Peyer's patch (tissue), 4 donors: ENCODE data around the gene PIGU. TPM values are rescaled to one million over a fixed set of nuclear protein-coding genes. Genes with fewer than 3 reads are reported as not detected.

Source experiments
- DNase-seq, 3 donors: peaks; one replicate each; pipeline ENCODE4 v3.0.0-alpha.2; 2017 to 2019
- H3K27ac ChIP-seq, 4 donors: fragments of 200-600 bp; sonication (generic); one replicate each; pipeline ENCODE4 v1.5.1; 2016 to 2019
- H3K27me3 ChIP-seq, 2 donors: fragments of 200-600 bp; sonication (generic); one replicate each; pipeline ENCODE4 v1.5.1; 2019
- H3K36me3 ChIP-seq, 3 donors: fragments of 200-600 bp; sonication (generic); one replicate each; pipeline ENCODE4 v1.5.1; 2016 to 2019
- H3K4me1 ChIP-seq, 4 donors: fragments of 200-600 bp; sonication (generic); one replicate each; pipeline ENCODE4 v1.5.1; 2016 to 2019
- H3K4me3 ChIP-seq, 4 donors: fragments of 200-600 bp; sonication (generic); 1 replicate in 3 of 4; 2 replicates in 1 of 4; pipeline ENCODE4 v1.5.1; 2016 to 2019; ENCODE audit warnings: mild to moderate bottlenecking in 1 of 4
- H3K9me3 ChIP-seq, 4 donors: fragments of 200-600 bp; sonication (generic); one replicate each; pipeline ENCODE4 v1.5.1; 2016 to 2019; ENCODE audit warnings: mild to moderate bottlenecking in 1 of 4
- CTCF ChIP-seq, 6 experiments: fragments of 450-650 bp in 4 of 6; fragments of 200-600 bp in 2 of 6; sonication (generic) in 1 of 6; IDR thresholded peaks; one replicate each; pipeline ENCODE4 v1.5.1; 2017 to 2019; ENCODE audit warnings: antibody characterized with exemption in 6 of 6, mild to moderate bottlenecking in 3 of 6, moderate library complexity in 1 of 6
- POLR2A ChIP-seq, 2 donors: fragments of 450-650 bp; IDR thresholded peaks; one replicate each; pipeline ENCODE4 v1.5.1; 2017; ENCODE audit warnings: antibody characterized with exemption in 2 of 2, mild to moderate bottlenecking in 2 of 2, moderate library complexity in 2 of 2
- total RNA-seq, 4 donors: library from RNA; depleted of rRNA; stranded (reverse); fragments of >200 nt; gene quantifications; one replicate each; pipeline ENCODE4 v1.1.0, GENCODE V29; 2016

PIGU gene
- total RNA-seq, 4 donors from 2014 or later: 6.6 to 29.5 (median 18.4) TPM

- H3K4me3 ChIP-seq: peak overlapping the region in 2 of 4 donors; percentile 82 to 100
- H3K4me1 ChIP-seq: peaks cover 0 to 44% (median 11%) of the 10 kb centered on the region in 4 donors
- TF ChIP-seq POLR2A (IDR thresholded peaks at IDR 0.05) (peak in 1 of 2 donors; percentile 11), CTCF (IDR thresholded peaks at IDR 0.05) (peak in 3 of 6 experiments; percentile 34 to 64 (median 50))
- H3K9me3 ChIP-seq: no peaks in the 10 kb centered on the region
- peak overlapping the region; percentile 95 to 100 (median 99) for H3K27ac ChIP-seq
- H3K36me3 ChIP-seq: no peaks in the 10 kb centered on the region
- peak in 2 of 3 donors; percentile 78 to 83 for DNase-seq
- no peaks in the 10 kb centered on the region for H3K27me3 ChIP-seq
Measured at GRCh38 chr20:34705397-34706301, 28.8 kb upstream of the PIGU start.

- Histone ChIP-seq H3K4me1 (peaks cover 0 to 38% (median 7%) of the 10 kb centered on the region in 4 donors), H3K27me3 (no peaks in the 10 kb centered on the region), H3K27ac (peak overlapping the region; percentile 95 to 100 (median 99))
Measured at GRCh38 chr20:34705008-34705396, 28.1 kb upstream of the PIGU start.

GRCh38 chr20:34704177-34705007 is 27.5 kb upstream of the PIGU start, which contains the start of gene TP53INP2:
Gene TP53INP2, plus strand, starts transcription at chr20:34704344. Its CDS starts 4,396 bp downstream, at chr20:34708740.
- TF ChIP-seq POLR2A (IDR thresholded peaks at IDR 0.05): peak in 1 of 2 donors; percentile 74
- no peak for TF ChIP-seq CTCF (IDR thresholded peaks at IDR 0.05)
- DNase-seq: peak; percentile 94 to 97 (median 94)
- Histone ChIP-seq H3K4me3 (peak within 1 kb of the TSS; percentile 82 to 100 (median 92)), H3K27me3 (no peaks in the 10 kb centered on the region), H3K9me3 (no peaks in the 10 kb centered on the region), H3K27ac (peak within 1 kb of the TSS; percentile 95 to 100 (median 99)), H3K36me3 (no peaks in the 10 kb centered on the region), H3K4me1 (peaks cover 0 to 38% (median 6%) of the 10 kb centered on the region in 4 donors)

More at GRCh38 chr20:34705008-34705396, 28.1 kb upstream of the PIGU start:
- Histone ChIP-seq H3K4me3 (peak overlapping the region; percentile 82 to 100 (median 92)), H3K9me3 (no peaks in the 10 kb centered on the region), H3K36me3 (no peaks in the 10 kb centered on the region)
- TF ChIP-seq CTCF (IDR thresholded peaks at IDR 0.05) (no peak), POLR2A (IDR thresholded peaks at IDR 0.05) (no peak)
- peak in 1 of 3 donors; percentile 30 for DNase-seq

GRCh38 chr20:34703424-34704176 is 26.7 kb upstream of the PIGU start:
- Histone ChIP-seq H3K9me3 (no peaks in the 10 kb centered on the region), H3K27ac (peak overlapping the region; percentile 95 to 100 (median 99)), H3K27me3 (no peaks in the 10 kb centered on the region), H3K4me3 (peak overlapping the region; percentile 82 to 100 (median 92)), H3K36me3 (no peaks in the 10 kb centered on the region), H3K4me1 (peaks cover 0 to 35% (median 6%) of the 10 kb centered on the region in 4 donors)
- TF ChIP-seq CTCF (IDR thresholded peaks at IDR 0.05) (peak in 1 of 6 experiments; percentile 3), POLR2A (IDR thresholded peaks at IDR 0.05) (no peak)
- DNase-seq: peak in 2 of 3 donors; percentile 34 to 63
